ENCODE results near the gene TRABD2B.

Gene TRABD2B

DNA sequence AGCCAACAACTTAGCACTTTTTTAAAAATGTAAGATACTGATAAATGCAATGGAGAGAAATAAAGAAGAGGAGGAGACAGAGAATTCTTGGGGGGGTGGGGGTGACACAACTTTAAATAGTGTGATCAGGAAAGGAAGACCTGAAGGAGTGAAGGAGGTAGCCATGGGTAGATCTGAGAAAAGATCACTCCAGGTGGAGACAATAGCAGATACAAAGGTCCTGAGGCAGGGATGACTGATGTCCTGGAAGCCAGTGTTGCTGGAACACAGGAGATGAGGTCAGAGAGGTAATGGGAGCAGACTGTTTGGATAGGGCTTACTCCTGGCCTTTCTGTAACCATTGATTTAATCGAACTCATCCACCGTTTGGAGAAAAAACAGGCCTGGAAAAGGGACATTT is 24.6 kb upstream of the TRABD2B start:
- DNase-seq: no peak

- no peak for DNase-seq
Measured at GRCh38 chr1:48019714-48020315, 22.6 kb upstream of the TRABD2B start.

DNA sequence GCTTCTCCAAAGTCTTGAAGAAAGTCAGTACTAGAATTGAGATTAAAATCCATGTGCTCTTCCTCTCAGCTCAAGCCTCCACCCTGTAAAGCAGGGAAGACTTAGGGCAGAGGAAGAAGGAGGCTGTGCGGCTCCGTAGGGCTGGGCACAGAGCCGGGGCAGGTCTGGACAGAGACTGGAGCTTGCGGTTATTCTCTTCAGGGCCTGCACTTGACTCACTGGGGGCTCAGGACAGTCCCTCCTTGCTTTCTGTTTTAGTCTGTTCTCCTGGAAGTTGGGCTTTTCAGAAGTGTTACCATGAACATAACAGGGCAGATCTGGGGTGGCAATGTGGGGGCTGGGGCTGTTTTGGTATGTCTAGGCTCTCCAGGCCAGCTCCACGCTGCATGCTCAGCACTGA is 21.6 kb upstream of the TRABD2B start:
- no peak for DNase-seq

GRCh38 chr1:48017716-48018115 is 20.5 kb upstream of the TRABD2B start:
- no peak for DNase-seq

DNA sequence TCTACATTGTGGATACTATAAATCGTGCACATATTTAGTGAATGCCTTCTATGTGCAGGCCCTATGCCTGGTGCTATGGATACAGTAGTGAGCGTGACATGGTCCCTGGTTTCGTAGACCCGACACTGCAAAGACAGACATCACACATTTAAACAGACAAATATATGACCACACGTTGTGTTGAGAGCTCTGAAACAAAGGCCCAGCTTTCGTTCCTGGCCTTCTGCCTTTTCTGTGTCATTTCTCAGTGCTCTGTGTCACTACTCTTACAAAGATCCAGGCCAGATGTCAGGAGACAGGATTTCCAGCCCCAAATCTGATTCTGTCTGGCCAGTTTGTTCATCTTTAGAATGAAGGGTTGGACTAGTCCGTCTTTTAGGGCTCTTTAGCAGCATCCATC is 19.3 kb upstream of the TRABD2B start:
- DNase-seq: no peak

- DNase-seq: no peak
Measured at GRCh38 chr1:48013270-48013669, 16.1 kb upstream of the TRABD2B start.

DNA sequence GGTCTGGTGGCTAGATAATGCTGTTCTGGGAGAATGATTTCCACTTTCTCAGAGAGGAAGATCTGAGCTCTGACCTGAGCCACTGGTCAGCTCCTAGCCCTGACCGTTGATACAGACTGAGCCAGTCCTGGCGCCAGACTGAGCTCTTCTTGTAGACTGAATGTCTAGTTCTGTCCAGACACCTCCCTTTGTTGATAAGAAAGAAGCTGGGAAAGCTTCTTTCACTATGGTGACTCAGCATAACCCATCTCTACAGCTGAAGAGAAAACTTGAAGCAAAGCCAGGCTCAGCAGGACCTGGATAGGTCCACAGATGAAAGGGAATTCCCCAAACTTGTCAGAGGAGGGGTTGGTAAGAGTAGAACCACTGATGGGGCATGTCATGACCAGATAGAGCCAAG is 9.9 kb upstream of the TRABD2B start:
- no peak for DNase-seq

GRCh38 chr1:48006264-48006663 is 9.1 kb upstream of the TRABD2B start:
- no peak for DNase-seq

DNA sequence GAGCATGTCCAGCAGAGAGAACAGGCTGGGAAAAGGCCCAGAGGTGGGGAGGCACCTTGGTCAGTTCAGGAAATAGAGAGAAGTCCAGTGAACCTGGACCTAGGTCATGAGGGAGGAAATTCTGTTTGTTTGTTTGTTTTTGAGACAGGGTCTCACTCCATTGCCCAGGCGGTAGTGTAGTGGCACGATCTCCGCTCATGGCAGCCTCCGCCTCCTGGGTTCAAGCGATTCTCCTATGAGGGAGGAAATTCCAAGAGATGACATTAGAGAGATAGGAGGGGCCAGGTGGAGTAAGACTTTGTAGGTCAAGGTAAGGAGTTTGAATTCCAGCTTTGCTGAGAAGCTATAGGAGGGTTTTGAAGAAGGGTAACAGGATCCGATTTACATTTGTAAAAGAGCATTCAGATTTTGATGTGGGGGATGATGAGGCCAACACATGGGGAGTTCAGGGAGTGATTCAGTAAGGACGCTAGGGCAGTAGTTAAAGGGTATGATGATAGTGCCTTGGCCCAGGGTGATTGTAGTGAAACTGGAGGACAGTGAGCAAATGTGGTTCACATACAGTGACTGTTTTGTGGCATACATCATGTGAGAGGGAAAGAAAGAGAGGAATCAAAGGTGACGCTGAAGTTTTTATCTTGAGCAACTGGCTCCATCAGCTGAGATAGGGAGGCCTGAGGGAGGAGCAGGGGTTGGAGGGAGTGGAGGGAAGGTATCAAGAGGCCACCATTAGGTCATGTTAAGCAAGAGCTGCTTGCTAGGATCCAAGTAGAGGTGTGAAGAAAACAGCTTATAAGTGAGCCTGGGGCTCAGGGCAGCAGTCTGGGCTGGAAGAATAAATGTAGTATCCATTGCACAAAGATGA is 8.3 kb upstream of the TRABD2B start:
- no peak for DNase-seq

DNA sequence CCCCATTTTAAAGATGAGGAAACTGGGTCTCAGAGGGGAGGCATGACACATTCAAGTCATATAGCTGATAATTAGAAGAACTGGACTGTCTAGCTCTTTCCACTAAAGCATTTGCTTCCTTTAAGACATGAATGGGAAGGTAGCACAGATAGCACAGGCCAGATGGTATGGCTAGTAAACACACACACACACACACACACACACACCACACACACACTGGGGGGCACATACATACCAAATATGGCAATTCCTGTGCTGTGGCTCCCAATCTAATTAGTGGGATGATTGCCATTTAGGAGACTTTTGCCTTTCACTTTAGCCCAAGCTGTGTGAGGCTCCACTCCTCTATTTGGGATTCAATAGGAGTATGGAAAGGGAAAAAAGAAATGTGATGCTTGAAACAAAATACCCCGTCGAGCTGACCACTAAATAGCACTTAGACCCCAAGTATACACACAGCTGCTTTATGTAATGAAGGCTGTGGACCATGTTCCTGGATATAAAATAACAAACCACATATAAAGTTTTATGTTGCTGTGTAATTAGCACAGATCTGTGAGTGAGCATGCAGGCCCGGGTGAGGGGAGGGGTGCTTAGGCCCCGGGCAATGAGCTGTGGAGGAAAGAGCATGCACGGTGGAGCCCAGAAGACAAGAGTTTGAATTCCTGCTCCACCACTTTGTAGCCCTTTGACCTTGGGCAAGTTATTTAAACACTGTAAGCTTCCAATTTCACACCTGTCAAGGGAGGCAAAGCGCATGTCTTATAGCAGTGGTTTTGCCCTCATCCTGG is 6.8 kb upstream of the TRABD2B start:
- no peak for DNase-seq

DNA sequence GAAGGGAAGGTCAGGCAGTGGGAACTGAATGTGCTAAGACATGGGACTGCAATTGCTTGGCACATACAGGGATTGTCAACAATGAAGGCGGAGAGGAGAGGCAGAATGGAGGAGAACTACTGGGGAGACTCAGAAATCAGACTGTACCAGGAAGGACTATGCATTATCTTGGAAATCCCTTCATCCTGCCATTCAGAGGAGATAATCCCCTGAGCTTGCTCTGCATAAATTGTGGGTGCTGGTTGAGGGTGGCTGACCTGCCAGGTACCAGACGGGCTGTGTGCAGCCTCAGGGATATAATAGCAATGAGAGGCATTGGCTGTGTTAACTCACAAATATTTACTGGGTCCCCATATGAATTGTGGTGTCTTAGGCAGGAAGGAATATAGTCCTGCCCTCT is 5.0 kb upstream of the TRABD2B start:
- DNase-seq: no peak

DNA sequence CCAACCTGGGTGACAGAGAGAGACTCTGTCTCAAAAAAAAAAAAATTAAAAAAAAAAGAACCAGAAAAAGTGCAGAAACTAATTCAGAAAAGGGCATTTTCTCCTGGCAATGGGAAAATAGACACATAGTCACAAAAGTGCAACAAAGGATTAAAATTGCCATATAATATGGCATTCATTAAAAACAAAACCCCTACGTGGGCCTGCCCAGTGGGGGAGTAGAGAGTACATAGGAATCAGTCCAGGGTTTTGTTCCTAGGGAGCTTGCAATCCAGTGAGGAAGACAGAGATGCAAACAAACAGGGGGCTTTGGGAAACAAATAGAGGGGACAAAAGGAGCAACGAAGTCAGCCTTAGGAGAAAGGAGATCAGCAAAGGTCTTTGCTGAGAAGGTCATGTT is 4.5 kb upstream of the TRABD2B start:
- DNase-seq: no peak

GRCh38 chr1:48000883-48001282 is 3.7 kb upstream of the TRABD2B start:
- DNase-seq: no peak

DNA sequence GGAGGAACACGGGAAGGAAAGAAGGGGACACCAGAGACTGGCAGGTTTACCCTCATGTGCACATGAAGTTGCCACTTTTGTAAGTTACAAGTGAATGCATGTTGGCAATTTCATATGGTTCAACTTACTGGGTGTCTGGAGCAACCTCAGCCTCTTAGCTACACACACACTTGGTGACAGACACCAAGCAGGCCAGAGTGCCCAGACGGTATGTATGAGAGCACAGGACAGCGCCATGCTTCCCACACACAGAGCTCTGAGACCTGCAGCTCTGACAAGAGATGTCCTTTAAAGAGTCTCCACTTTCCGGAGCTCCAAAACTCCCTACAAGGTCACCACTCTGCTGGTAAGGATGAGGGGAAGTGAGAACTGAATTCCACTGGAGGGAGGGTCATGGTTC is 1.9 kb upstream of the TRABD2B start:
- no peak for DNase-seq

GRCh38 chr1:47998396-47998990 is 1.3 kb upstream of the TRABD2B start:
- DNase-seq: no peak

DNA sequence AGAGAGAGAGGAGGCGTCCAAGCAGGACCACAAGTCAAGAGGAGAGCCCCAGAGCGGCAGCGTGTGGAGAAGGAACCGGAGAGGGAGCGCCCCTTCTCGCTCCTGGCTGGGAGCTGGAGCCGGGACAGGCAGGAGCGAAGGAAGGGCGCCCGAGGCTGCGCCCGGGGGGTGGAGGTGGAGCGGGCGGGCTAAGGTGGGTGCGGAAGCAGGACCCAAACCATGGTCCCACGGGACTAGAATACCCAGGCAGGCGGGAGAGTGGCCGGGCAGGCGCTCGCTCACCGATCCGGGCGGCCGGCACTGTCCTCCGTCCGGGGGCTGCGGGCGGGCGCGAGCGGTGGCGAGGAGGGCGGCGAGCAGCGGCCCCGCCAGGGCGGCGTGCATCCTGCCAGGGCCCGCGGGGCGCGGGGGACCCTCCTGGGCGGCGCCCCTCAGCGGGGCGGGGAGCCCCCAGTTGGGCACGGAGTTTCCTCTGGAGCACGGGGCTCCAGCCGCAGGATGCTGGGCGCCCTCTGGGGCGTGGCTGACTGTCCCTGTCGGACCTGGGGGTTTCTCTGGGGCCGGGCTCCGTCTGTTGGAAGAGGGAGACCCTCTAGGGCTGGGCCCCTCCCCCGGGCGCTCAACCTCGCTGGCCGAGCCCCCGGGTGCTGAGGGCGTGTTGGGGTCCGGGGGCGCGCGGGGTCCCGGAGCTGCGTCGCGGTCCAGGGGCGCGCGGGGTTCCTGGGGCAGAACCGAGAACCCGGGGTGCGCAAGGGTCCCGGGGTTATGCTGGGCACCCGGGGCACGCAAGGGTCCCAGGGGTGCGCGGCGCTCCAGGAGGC is 569 bp downstream of the TRABD2B start:
- DNase-seq: no peak

GRCh38 chr1:47996060-47996405 is 1.2 kb downstream of the TRABD2B start:
- no peak for DNase-seq

GRCh38 chr1:47995306-47996050 is 1.7 kb downstream of the TRABD2B start:
- no peak for DNase-seq

GRCh38 chr1:47993881-47994625 is 3.1 kb downstream of the TRABD2B start:
- DNase-seq: no peak

GRCh38 chr1:47993416-47993740 is 3.8 kb downstream of the TRABD2B start:
- no peak for DNase-seq

GRCh38 chr1:47992720-47993415 is 4.3 kb downstream of the TRABD2B start:
- DNase-seq: no peak

Data from stimulated activated naive CD4-positive, alpha-beta T cell (primary cell).